Astrocyte of the spinal cord (primary cell): Measurements from ENCODE around the gene MAP2K3.

ENCODE experiments used
- DNase-seq: peaks from one replicate; pipeline ENCODE4 v3.0.0; 2011; ENCODE audit warnings: low read depth, low spot score
- H3K4me3 ChIP-seq: 2 replicates; pipeline ENCODE4 v1.5.1; 2011; ENCODE audit warnings: low read depth, mild to moderate bottlenecking, low read length, moderate library complexity
- CTCF ChIP-seq: IDR thresholded peaks from 2 replicates; pipeline ENCODE4 v1.5.1; 2012; ENCODE audit warnings: low read depth, mild to moderate bottlenecking, low read length, inconsistent platforms
- in situ Hi-C: cut with HindIII; loops from 2 replicates; pipeline ENCODE4 v1.10.0; 2017; ENCODE audit warnings: low sequenced_read_pairs

The MAP2K3 gene

GRCh38 chr17:21248500-21248899 is 36.0 kb upstream of the MAP2K3 start:
- TF ChIP-seq CTCF: no peak
- no peak for DNase-seq
- in situ Hi-C loops: no loop called here
- no peak overlapping the region for H3K4me3 ChIP-seq

- TF ChIP-seq CTCF: no peak
- H3K4me3 ChIP-seq: no peak overlapping the region
- in situ Hi-C loops: no loop called here
- no peak for DNase-seq
Measured at GRCh38 chr17:21249086-21249795, 35.3 kb upstream of the MAP2K3 start.

- in situ Hi-C loops: no loop called here
- no peak for DNase-seq
- TF ChIP-seq CTCF: no peak
- no peak overlapping the region for H3K4me3 ChIP-seq
Measured at GRCh38 chr17:21249920-21250703, 34.4 kb upstream of the MAP2K3 start.

GRCh38 chr17:21250854-21251253 is 33.7 kb upstream of the MAP2K3 start:
- in situ Hi-C loops: no loop called here
- no peak overlapping the region for H3K4me3 ChIP-seq
- TF ChIP-seq CTCF: no peak
- no peak for DNase-seq

GRCh38 chr17:21251337-21252010 is 33.0 kb upstream of the MAP2K3 start:
- no peak for TF ChIP-seq CTCF
- in situ Hi-C loops: no loop called here
- DNase-seq: no peak
- no peak overlapping the region for H3K4me3 ChIP-seq

- DNase-seq: no peak
- in situ Hi-C loops: no loop called here
Measured at GRCh38 chr17:21252289-21252795, 32.2 kb upstream of the MAP2K3 start.

More at GRCh38 chr17:21252289-21252795, 32.2 kb upstream of the MAP2K3 start:
- H3K4me3 ChIP-seq: peak overlapping the region; percentile 52
- TF ChIP-seq CTCF: no peak
